Measurements from ENCODE around the gene NKIRAS1. TPM values are rescaled to one million over a fixed set of nuclear protein-coding genes. Genes with fewer than 3 reads are reported as not detected.

The NKIRAS1 gene
- total and polyA plus RNA-seq, 12 donors, result 9.4 to 24.2 (median 19.1) TPM

GRCh38 chr3:23956701-23957100 lies 39.9 kb upstream of the NKIRAS1 start:
- Histone ChIP-seq H3K27ac (no peak overlapping the region), H3K4me1 (peaks cover 0 to 55% (median 34%) of the 10 kb centered on the region in 9 donors), H3K27me3 (no peaks in the 10 kb centered on the region), H3K9me3 (no peaks in the 10 kb centered on the region), H3K36me3 (peaks cover 0 to 73% (median 16%) of the 10 kb centered on the region in 9 donors), H3K4me3 (no peak overlapping the region)
- TF ChIP-seq CTCF (IDR thresholded peaks at IDR 0.05), result no peak
- WGBS, 2 donors, result 54 to 73% methylated on average over 3 of the region's 3 CpGs
- DNase-seq, result no peak
- no peak for ATAC-seq
- intact Hi-C loops (cut with DNase I), result no loop called here

GRCh38 chr3:23954144-23954543 lies 37.4 kb upstream of the NKIRAS1 start:
- intact Hi-C loops (cut with DNase I), result no loop called here
- no peak for TF ChIP-seq CTCF (IDR thresholded peaks at IDR 0.05)
- Histone ChIP-seq H3K27me3 (no peaks in the 10 kb centered on the region), H3K27ac (no peak overlapping the region), H3K4me3 (no peak overlapping the region), H3K36me3 (peaks cover 0 to 47% (median 3%) of the 10 kb centered on the region in 9 donors), H3K4me1 (peaks cover 8 to 76% (median 59%) of the 10 kb centered on the region in 9 donors), H3K9me3 (no peaks in the 10 kb centered on the region)
- no peak for DNase-seq
- ATAC-seq, result no peak
- WGBS, 2 donors, result 59 to 64% methylated on average over 5 of the region's 5 CpGs

- no peak overlapping the region for H3K27ac ChIP-seq
- 22 to 42% methylated on average over 1 of the region's 1 CpG for WGBS, 2 donors
- no peak for TF ChIP-seq CTCF (IDR thresholded peaks at IDR 0.05)
Observed at GRCh38 chr3:23953523-23953922, 36.7 kb upstream of the NKIRAS1 start.

GRCh38 chr3:23952646-23953045 lies 35.9 kb upstream of the NKIRAS1 start:
- ATAC-seq (no peak), DNase-seq (no peak)
- peaks cover 0 to 32% (median under 1%) of the 10 kb centered on the region in 9 donors for H3K36me3 ChIP-seq
- 72 to 76% methylated on average over 4 of the region's 4 CpGs for WGBS, 2 donors
- H3K9me3 ChIP-seq, result no peaks in the 10 kb centered on the region
- no peak overlapping the region for H3K27ac ChIP-seq
- TF ChIP-seq CTCF (IDR thresholded peaks at IDR 0.05), result no peak
- H3K27me3 ChIP-seq, result no peaks in the 10 kb centered on the region
- intact Hi-C loops (cut with DNase I), result no loop called here
- H3K4me3 ChIP-seq, result no peak overlapping the region
- H3K4me1 ChIP-seq, result peaks cover 16 to 90% (median 74%) of the 10 kb centered on the region in 9 donors

More at GRCh38 chr3:23953523-23953922, 36.7 kb upstream of the NKIRAS1 start:
- DNase-seq (no peak), ATAC-seq (no peak)
- Histone ChIP-seq H3K4me1 (peaks cover 14 to 82% (median 66%) of the 10 kb centered on the region in 9 donors), H3K27me3 (no peaks in the 10 kb centered on the region), H3K4me3 (no peak overlapping the region), H3K9me3 (no peaks in the 10 kb centered on the region), H3K36me3 (peaks cover 0 to 41% (median 3%) of the 10 kb centered on the region in 9 donors)
- intact Hi-C loops (cut with DNase I), result no loop called here

All from heart right ventricle (tissue), 16 donors.